Natural killer cell treated with Interleukin-12 subunit alpha and Interleukin-12 subunit beta and Interleukin-15 and Interleukin-18, amount 100 ng/mL, for 72 hours (primary cell): Measurements from ENCODE around the gene CCNF. TPM values are rescaled to one million over a fixed set of nuclear protein-coding genes. Genes with fewer than 3 reads are reported as not detected.
A peak's percentile ranks its signal among the peaks of the same experiment; 100 is the strongest.

Experiments used
- ATAC-seq, 2 donors: fragments of 150-1000 bp; cut with Tn5 transposase in 1 of 2; sonication (Bioruptor Pico), chemical (Tn5 transposase) in 1 of 2; 2 replicates each; pipeline ENCODE4 v1.10.0; 2021
- DNase-seq: peaks from one replicate; pipeline ENCODE4 v3.0.0; 2022; ENCODE audit warnings: low spot score
- H3K27ac Mint-ChIP-seq, 2 donors: 1 replicate in 1 of 2; 2 replicates in 1 of 2; pipeline ENCODE4 v1.8.0; 2022; ENCODE audit warnings: mixed read lengths in 2 of 2, mild to moderate bottlenecking in 1 of 2, moderate library complexity in 1 of 2
- H3K27me3 Mint-ChIP-seq, 2 donors: 1 replicate in 1 of 2; 2 replicates in 1 of 2; pipeline ENCODE4 v1.8.0; 2022; ENCODE audit warnings: mixed read lengths in 2 of 2
- H3K36me3 Mint-ChIP-seq: one replicate; pipeline ENCODE4 v1.8.0; 2022; ENCODE audit warnings: mixed read lengths
- H3K4me1 Mint-ChIP-seq, 2 donors: 1 replicate in 1 of 2; 2 replicates in 1 of 2; pipeline ENCODE4 v1.8.0; 2022; ENCODE audit warnings: low read depth in 2 of 2, mixed read lengths in 2 of 2, mild to moderate bottlenecking in 1 of 2
- H3K4me3 Mint-ChIP-seq: one replicate; pipeline ENCODE4 v1.8.0; 2022; ENCODE audit warnings: mixed read lengths
- H3K9me3 Mint-ChIP-seq: 2 replicates; pipeline ENCODE4 v1.8.0; 2022; ENCODE audit warnings: mixed read lengths
- total RNA-seq, 2 donors: library from RNA; stranded (reverse); gene quantifications; one replicate each; pipeline ENCODE4 v1.2.3, GENCODE V29; 2022

CCNF gene
- total RNA-seq, 2 donors from 2014 or later = 36.1 to 79.5 TPM

- Mint-ChIP-seq H3K4me3 (no peak overlapping the region), H3K4me1 (no peaks in the 10 kb centered on the region), H3K36me3 (no peaks in the 10 kb centered on the region), H3K27ac (no peak overlapping the region), H3K27me3 (no peaks in the 10 kb centered on the region), H3K9me3 (no peaks in the 10 kb centered on the region)
- DNase-seq = no peak
- ATAC-seq = no peak
Measured at GRCh38 chr16:2497695-2498484, 68.6 kb downstream of the CCNF start.

DNA sequence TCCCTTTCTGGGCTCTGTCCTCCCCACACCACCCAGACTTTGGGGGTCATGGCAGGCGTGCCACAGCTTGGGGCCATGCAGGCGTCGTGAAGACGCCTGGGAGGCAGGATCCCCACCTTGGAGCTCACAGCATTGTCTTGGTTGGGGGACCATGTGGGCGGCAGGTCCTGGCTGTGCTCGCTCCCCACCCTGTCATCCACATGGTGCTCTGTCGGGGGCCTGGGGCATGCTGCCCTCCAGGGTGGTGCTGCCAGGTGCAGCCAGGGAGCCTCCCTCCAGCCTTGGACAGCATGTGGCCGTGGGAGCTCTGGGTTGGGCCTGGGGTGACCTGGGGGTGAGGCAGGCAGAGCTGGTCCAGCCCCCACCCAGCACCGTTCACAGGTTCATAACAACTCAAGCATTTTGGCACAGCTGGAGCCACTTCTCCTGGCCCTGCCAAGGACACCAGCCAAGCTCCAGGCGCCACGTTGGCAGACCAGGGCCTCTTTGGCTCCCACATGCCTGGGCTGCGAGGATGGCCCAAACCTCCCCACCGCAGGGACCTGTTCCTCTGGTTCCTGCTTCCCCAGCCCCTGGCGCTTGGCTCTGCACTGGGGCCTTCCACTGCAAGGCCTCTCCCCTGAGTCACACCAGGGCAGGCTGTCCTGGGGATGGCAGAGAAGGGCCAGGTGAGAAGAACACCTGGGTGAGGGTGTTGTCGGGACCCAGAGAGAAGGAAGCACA lies 69.4 kb downstream of the CCNF start:
- Mint-ChIP-seq H3K9me3 (no peaks in the 10 kb centered on the region), H3K36me3 (no peaks in the 10 kb centered on the region), H3K27me3 (no peaks in the 10 kb centered on the region), H3K4me1 (no peaks in the 10 kb centered on the region), H3K27ac (no peak overlapping the region), H3K4me3 (no peak overlapping the region)
- ATAC-seq (peak in 1 of 2 donors; percentile 20), DNase-seq (no peak)

DNA sequence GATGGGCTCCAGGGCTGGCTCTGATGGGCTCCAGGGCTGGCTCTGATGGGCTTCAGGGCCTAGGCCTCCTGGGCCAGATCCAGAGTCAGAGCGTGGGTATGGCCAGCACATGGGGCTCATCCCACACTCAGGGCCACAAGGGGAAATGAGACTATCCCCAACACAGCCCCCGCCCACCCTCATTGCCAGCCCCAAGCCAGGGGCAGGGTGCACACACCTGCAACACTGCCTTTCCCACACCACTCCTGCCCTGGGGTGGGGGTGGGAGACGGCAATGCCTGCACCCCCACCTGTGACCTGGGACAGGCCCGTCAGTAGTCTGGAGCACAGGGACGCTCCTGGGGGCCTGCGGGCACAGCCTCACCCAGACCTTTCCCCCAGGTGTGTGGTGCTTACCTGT lies 70.2 kb downstream of the CCNF start:
- Mint-ChIP-seq H3K4me1 (no peaks in the 10 kb centered on the region), H3K27ac (no peak overlapping the region), H3K4me3 (no peak overlapping the region), H3K36me3 (no peaks in the 10 kb centered on the region), H3K27me3 (no peaks in the 10 kb centered on the region), H3K9me3 (no peaks in the 10 kb centered on the region)
- no peak for DNase-seq
- no peak for ATAC-seq

DNA sequence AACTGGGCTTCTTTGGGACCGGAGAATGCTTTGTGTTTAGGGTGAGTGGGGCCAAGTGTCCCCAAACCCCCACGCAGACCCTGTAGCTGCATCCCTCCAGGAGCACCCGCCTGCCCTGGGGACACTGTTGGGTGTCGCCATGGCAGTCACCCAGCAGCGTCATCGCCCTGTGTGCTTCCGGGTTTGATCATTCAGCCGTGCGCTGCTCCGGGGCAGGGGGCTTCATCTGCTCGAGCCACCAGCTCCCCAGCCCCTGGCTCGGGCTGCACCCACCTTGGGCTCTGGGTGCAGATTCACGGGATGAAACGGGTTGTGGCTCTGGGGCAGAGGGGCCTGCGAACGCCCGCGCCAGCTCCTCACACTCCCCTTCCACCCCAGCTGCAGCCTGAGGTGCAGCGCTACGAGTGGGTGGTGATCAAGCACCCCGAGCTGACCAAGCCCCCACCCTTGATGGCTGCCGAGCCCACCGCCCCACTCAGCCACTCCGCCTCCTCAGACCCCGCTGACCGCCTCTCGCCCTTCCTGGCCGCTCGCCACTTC lies 70.7 kb downstream of the CCNF start:
- ATAC-seq (no peak), DNase-seq (no peak)
- no peaks in the 10 kb centered on the region for H3K27me3 Mint-ChIP-seq
- H3K36me3 Mint-ChIP-seq = no peaks in the 10 kb centered on the region
- H3K4me1 Mint-ChIP-seq = no peaks in the 10 kb centered on the region
- no peak overlapping the region for H3K27ac Mint-ChIP-seq
- no peaks in the 10 kb centered on the region for H3K9me3 Mint-ChIP-seq
- H3K4me3 Mint-ChIP-seq = no peak overlapping the region

- H3K4me1 Mint-ChIP-seq = no peaks in the 10 kb centered on the region
- ATAC-seq (no peak), DNase-seq (no peak)
- no peaks in the 10 kb centered on the region for H3K9me3 Mint-ChIP-seq
- no peaks in the 10 kb centered on the region for H3K27me3 Mint-ChIP-seq
- H3K27ac Mint-ChIP-seq = no peak overlapping the region
- no peak overlapping the region for H3K4me3 Mint-ChIP-seq
- no peaks in the 10 kb centered on the region for H3K36me3 Mint-ChIP-seq
Measured at GRCh38 chr16:2500430-2500917, 71.2 kb downstream of the CCNF start.

DNA sequence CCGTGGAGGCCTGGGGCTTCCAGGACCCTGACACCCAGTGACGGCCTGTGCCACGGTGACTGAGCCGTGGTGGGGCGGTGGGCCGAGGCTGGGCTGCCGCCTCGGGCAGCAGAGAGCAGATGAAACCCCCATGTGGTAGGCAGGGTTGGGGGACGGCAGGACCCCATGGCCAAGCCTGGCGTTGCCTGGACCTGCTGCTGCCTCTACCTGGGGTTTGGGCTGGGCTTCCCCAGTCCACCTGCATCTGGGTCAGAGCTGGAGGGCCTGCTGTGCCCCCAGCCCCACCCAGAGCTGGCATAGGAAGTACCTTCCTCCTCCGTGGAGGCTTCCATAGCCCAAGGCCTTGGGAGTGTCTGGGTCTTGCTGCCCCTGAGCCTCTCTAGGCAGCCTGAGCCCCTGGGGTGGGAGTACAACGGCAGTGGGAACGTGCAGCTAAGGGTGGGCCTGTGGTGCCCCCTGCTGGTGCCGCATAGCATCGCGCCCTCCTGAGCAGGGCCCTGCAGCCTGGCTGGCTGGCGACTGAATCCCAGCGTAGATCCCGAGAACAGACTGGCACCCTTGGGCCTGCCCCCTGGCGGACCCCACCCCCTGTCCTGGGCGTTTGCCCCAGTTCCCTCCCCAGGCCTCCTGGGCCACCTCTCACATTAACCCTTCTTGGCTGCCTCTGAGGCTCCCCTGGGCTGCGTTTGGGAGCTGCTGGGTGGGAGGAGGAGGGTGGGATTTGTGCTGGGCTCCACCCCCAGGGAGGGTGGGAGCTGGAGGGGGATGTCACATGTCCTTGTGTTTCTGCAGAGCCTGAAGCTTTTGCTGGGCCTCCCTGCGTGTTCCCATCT lies 71.9 kb downstream of the CCNF start:
- Mint-ChIP-seq H3K27ac (no peak overlapping the region), H3K36me3 (no peaks in the 10 kb centered on the region), H3K4me1 (no peaks in the 10 kb centered on the region), H3K4me3 (no peak overlapping the region), H3K27me3 (no peaks in the 10 kb centered on the region), H3K9me3 (no peaks in the 10 kb centered on the region)
- DNase-seq = peak; percentile 81
- peak; percentile 85 to 90 for ATAC-seq

- ATAC-seq (no peak), DNase-seq (no peak)
- Mint-ChIP-seq H3K27me3 (no peaks in the 10 kb centered on the region), H3K9me3 (no peaks in the 10 kb centered on the region), H3K4me3 (no peak overlapping the region), H3K27ac (no peak overlapping the region), H3K4me1 (no peaks in the 10 kb centered on the region), H3K36me3 (no peaks in the 10 kb centered on the region)
Measured at GRCh38 chr16:2501946-2502895, 73.0 kb downstream of the CCNF start.

GRCh38 chr16:2505695-2506094 lies 76.4 kb downstream of the CCNF start:
- no peaks in the 10 kb centered on the region for H3K27me3 Mint-ChIP-seq
- H3K4me1 Mint-ChIP-seq = peaks cover 11 to 12% of the 10 kb centered on the region in 2 donors
- no peaks in the 10 kb centered on the region for H3K36me3 Mint-ChIP-seq
- H3K9me3 Mint-ChIP-seq = no peaks in the 10 kb centered on the region
- H3K27ac Mint-ChIP-seq = no peak overlapping the region
- no peak for ATAC-seq
- no peak for DNase-seq
- H3K4me3 Mint-ChIP-seq = no peak overlapping the region

DNA sequence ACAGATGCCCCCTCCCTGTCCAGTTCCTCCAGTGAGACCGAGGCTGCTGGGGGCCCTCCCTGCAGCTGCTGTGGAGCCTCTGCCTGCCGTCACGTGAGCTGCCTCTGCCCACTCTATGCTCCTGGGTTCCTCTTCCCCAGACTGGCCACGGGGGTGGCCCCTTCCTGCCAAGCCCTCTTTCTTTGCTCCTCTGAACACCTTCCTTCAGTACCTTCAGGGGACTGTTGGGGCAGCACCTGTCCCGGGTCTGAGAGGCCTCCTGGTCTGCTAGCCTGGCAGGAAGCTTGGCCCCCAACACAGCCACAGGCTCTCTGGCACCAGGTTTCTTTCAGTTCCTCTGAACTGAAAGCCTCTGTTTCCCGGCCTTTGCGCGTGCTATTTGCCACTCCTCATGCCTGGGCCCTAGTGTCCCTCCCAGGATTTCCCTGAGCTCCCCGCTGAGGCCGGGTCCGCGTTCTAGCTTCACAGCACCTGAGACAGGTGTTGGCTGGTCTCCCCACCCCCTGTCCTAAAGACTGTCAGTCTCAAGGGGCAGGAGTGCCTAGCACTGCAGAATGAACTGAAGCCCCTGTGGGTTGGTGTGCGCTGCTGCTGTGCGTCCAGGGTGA lies 77.9 kb downstream of the CCNF start:
- peaks cover 13 to 15% of the 10 kb centered on the region in 2 donors for H3K4me1 Mint-ChIP-seq
- H3K36me3 Mint-ChIP-seq = no peaks in the 10 kb centered on the region
- no peak overlapping the region for H3K27ac Mint-ChIP-seq
- peak in 1 of 2 donors; percentile 11 for ATAC-seq
- no peaks in the 10 kb centered on the region for H3K27me3 Mint-ChIP-seq
- no peak for DNase-seq
- no peaks in the 10 kb centered on the region for H3K9me3 Mint-ChIP-seq
- no peak overlapping the region for H3K4me3 Mint-ChIP-seq

DNA sequence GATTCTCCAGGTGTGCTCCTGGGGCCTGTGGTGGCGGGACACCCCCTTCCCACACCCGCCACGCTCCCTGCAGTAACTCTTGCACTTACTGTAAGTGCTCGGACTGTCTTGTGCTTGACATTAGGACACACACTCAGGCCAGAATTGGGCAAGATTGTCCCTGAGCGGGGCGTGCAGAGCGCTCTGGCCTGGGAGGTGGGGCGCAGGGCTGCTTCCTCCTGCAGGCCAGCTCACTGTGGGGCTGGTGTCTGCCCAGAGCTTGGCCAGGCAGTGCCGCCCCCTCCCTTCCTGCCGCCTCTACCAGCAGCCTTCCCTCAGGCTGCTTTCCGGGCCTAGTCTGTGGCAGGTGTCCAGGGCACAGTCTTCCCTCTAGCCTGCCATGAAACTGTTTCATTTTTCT lies 78.4 kb downstream of the CCNF start:
- Mint-ChIP-seq H3K4me1 (peaks cover 18 to 20% of the 10 kb centered on the region in 2 donors), H3K9me3 (no peaks in the 10 kb centered on the region), H3K36me3 (no peaks in the 10 kb centered on the region), H3K4me3 (no peak overlapping the region), H3K27me3 (no peaks in the 10 kb centered on the region), H3K27ac (no peak overlapping the region)
- DNase-seq (no peak), ATAC-seq (no peak)
